Prostate gland (tissue), 2 donors: ENCODE results near the gene CNKSR3.

ENCODE experiments used
- POLR2A ChIP-seq: fragments of 450-650 bp; IDR thresholded peaks from one replicate; pipeline ENCODE4 v1.6.1; 2016; ENCODE audit warnings: antibody characterized with exemption, mild to moderate bottlenecking
- POLR2AphosphoS5 ChIP-seq: sonication (generic); formaldehyde crosslinking; IDR thresholded peaks from one replicate; pipeline ENCODE4 v1.6.1; 2017; ENCODE audit warnings: antibody characterized with exemption
- TF ChIP-seq, protein P1 (sequence below), 4 experiments: fragments of 200-600 bp in 2 of 4; fragments of 450-650 bp in 2 of 4; sonication (generic) in 2 of 4; IDR thresholded peaks; 1 replicate in 3 of 4; 2 replicates in 1 of 4; pipeline ENCODE4 v1.5.1; 2016 to 2019; ENCODE audit warnings: antibody characterized with exemption in 4 of 4, mild to moderate bottlenecking in 2 of 4, moderate library complexity in 2 of 4

DNA sequence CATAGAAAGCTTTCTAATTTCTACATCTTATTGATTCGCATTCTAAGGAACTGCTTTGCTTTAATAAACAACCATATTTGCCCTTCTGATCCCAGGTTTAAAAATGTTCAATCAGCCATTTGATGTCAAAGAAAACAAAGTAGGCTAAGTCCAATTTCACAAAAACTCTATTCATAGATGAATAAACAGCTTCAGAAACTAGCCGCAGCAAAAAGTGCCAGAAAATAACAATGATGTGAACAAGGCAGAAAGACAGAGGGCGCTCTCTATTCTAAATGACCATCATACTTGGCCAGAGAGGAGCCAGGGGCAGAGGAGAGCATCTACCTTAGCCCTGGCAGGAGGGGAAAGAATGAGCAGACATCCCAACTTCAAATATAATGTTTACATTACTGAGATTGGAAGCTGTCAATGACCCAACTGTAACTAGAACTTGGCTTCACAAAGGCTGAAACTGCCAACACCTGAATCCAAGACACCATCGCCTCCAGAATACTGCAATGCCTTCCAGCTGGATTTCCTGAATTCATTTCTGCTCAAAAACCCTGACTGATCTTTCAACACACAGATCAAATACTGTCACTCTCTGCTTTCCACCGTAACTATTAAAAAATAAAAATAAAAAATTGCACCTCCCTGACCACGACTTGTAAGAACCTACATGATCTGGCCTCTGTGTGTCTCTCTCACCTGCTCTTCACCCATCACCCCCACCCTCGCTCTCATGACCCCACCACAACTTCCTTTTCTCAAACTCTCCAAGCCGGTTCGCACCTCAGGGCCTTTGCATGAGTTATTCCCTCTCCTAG lies 9.5 kb downstream of the CNKSR3 start:
- TF ChIP-seq, protein P1, sequence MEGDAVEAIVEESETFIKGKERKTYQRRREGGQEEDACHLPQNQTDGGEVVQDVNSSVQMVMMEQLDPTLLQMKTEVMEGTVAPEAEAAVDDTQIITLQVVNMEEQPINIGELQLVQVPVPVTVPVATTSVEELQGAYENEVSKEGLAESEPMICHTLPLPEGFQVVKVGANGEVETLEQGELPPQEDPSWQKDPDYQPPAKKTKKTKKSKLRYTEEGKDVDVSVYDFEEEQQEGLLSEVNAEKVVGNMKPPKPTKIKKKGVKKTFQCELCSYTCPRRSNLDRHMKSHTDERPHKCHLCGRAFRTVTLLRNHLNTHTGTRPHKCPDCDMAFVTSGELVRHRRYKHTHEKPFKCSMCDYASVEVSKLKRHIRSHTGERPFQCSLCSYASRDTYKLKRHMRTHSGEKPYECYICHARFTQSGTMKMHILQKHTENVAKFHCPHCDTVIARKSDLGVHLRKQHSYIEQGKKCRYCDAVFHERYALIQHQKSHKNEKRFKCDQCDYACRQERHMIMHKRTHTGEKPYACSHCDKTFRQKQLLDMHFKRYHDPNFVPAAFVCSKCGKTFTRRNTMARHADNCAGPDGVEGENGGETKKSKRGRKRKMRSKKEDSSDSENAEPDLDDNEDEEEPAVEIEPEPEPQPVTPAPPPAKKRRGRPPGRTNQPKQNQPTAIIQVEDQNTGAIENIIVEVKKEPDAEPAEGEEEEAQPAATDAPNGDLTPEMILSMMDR (IDR thresholded peaks at IDR 0.05): peak in 1 of 4 experiments; percentile 22
- TF ChIP-seq POLR2AphosphoS5: no peak
- no peak for TF ChIP-seq POLR2A
